ENCODE data around the gene KDM4C. TPM values are rescaled to one million over a fixed set of nuclear protein-coding genes. Genes with fewer than 3 reads are reported as not detected.

The KDM4C gene
- polyA plus RNA-seq, 1 donor (not counting 4 experiments of a cell fraction or from before 2014, with no cell fraction given): 17.2 TPM

DNA sequence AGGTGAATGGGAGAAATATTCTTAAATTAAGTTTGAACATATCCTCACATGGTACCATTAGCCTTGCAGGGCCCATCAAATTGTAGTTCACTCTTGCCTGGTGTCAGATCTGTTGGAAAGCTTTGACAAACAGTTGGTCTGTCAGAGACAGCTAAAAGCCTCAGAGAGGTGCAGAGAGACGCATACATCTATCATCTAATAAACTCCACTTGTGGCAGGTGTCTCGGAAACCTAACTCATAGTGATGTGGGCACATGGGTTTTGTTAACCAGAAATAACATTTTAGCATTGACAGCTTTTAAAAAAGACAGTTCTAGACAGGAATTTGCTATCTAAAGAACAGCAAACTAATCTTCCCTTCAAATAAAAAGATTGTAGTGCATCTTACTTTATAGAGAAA lies 315.9 kb downstream of the KDM4C start:
- FAIRE-seq: no peak

DNA sequence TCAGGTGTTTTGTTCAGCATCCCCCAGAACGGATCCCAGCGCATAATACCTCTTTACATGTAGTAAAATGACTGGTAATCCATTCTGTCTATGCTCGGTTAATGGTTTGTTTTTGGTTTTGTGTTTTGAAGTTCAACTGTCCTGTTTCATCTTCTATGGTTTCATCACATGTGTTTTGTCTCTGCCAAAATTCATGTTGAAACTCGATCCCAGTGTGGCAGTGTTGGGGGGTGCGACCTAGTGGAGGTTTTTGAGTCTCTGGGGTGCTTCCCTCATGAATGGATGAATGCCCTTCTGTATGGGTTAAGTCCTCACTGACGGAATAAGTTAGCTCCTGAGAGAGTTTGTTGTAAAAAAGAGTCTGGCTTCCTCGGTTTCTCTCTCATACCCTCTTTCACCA lies 317.4 kb downstream of the KDM4C start:
- Histone ChIP-seq H3K9ac (ENCODE audit: control insufficient read depth, extremely low read depth, insufficient read depth, low read length) (no peak overlapping the region), H3K27ac (ENCODE audit: control insufficient read depth, insufficient read depth, low read length) (no peak overlapping the region), H3K4me2 (ENCODE audit: control insufficient read depth, extremely low read depth, insufficient read depth, low read depth, low read length) (no peak overlapping the region), H3K36me3 (ENCODE audit: control insufficient read depth in 2 of 2, extremely low read depth in 1 of 2, insufficient read depth in 2 of 2, low read length in 2 of 2) (no peaks in the 10 kb centered on the region), H3K4me1 (ENCODE audit: control insufficient read depth, extremely low read depth, insufficient read depth, low read length) (no peaks in the 10 kb centered on the region), H3K4me3 (ENCODE audit: control insufficient read depth in 2 of 3, extremely low read depth in 1 of 3, insufficient read depth in 2 of 3, low read depth in 1 of 3, low read length in 3 of 3) (no peak overlapping the region), H3K9me1 (ENCODE audit: control insufficient read depth, extremely low read depth, insufficient read depth, low read length) (no peaks in the 10 kb centered on the region), H2AFZ (ENCODE audit: control insufficient read depth, low read length) (no peak overlapping the region), H3K79me2 (ENCODE audit: control insufficient read depth, insufficient read depth, low read length) (no peaks in the 10 kb centered on the region), H4K20me1 (ENCODE audit: control insufficient read depth, extremely low read depth, insufficient read depth, low read length) (no peaks in the 10 kb centered on the region), H3K9me3 (ENCODE audit: control insufficient read depth, low read depth, low read length) (no peaks in the 10 kb centered on the region), H3K27me3 (ENCODE audit: control insufficient read depth, extremely low read depth, insufficient read depth, low read length) (no peaks in the 10 kb centered on the region)
- DNase-seq (ENCODE audit: low read depth, low spot score): no peak
- dilution Hi-C loops (cut with MboI; ENCODE audit: extremely low pct_ligation_motif_present, low sequenced_read_pairs): no loop called here
- no peak for FAIRE-seq
- TF ChIP-seq, protein P1, sequence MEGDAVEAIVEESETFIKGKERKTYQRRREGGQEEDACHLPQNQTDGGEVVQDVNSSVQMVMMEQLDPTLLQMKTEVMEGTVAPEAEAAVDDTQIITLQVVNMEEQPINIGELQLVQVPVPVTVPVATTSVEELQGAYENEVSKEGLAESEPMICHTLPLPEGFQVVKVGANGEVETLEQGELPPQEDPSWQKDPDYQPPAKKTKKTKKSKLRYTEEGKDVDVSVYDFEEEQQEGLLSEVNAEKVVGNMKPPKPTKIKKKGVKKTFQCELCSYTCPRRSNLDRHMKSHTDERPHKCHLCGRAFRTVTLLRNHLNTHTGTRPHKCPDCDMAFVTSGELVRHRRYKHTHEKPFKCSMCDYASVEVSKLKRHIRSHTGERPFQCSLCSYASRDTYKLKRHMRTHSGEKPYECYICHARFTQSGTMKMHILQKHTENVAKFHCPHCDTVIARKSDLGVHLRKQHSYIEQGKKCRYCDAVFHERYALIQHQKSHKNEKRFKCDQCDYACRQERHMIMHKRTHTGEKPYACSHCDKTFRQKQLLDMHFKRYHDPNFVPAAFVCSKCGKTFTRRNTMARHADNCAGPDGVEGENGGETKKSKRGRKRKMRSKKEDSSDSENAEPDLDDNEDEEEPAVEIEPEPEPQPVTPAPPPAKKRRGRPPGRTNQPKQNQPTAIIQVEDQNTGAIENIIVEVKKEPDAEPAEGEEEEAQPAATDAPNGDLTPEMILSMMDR (optimal IDR thresholded peaks at IDR 0.05 in 1 of 3, IDR thresholded peaks at IDR 0.05 in 1 of 3, conservative IDR thresholded peaks at IDR 0.05 in 1 of 3; ENCODE audit: extremely low read depth in 1 of 3, insufficient read depth in 2 of 3, low read length in 3 of 3): no peak
- TF ChIP-seq EZH2 (IDR thresholded peaks at IDR 0.05; ENCODE audit: low read length): no peak

More for the DNA sequence above, 315.9 kb downstream of the KDM4C start:
- no peaks in the 10 kb centered on the region for H3K79me2 ChIP-seq (ENCODE audit: control insufficient read depth, insufficient read depth, low read length)
- no peaks in the 10 kb centered on the region for H3K27me3 ChIP-seq (ENCODE audit: control insufficient read depth, extremely low read depth, insufficient read depth, low read length)
- no peaks in the 10 kb centered on the region for H3K4me1 ChIP-seq (ENCODE audit: control insufficient read depth, extremely low read depth, insufficient read depth, low read length)
- TF ChIP-seq, protein P1 (optimal IDR thresholded peaks at IDR 0.05 in 1 of 3, IDR thresholded peaks at IDR 0.05 in 1 of 3, conservative IDR thresholded peaks at IDR 0.05 in 1 of 3; ENCODE audit: extremely low read depth in 1 of 3, insufficient read depth in 2 of 3, low read length in 3 of 3): no peak
- no peak for TF ChIP-seq EZH2 (IDR thresholded peaks at IDR 0.05; ENCODE audit: low read length)
- dilution Hi-C loops (cut with MboI; ENCODE audit: extremely low pct_ligation_motif_present, low sequenced_read_pairs): no loop called here
- H3K4me2 ChIP-seq (ENCODE audit: control insufficient read depth, extremely low read depth, insufficient read depth, low read depth, low read length): no peak overlapping the region
- H3K9me1 ChIP-seq (ENCODE audit: control insufficient read depth, extremely low read depth, insufficient read depth, low read length): no peaks in the 10 kb centered on the region
- no peak for DNase-seq (ENCODE audit: low read depth, low spot score)
- H4K20me1 ChIP-seq (ENCODE audit: control insufficient read depth, extremely low read depth, insufficient read depth, low read length): no peaks in the 10 kb centered on the region
- H3K27ac ChIP-seq (ENCODE audit: control insufficient read depth, insufficient read depth, low read length): no peak overlapping the region
- H3K9ac ChIP-seq (ENCODE audit: control insufficient read depth, extremely low read depth, insufficient read depth, low read length): no peak overlapping the region
- no peaks in the 10 kb centered on the region for H3K9me3 ChIP-seq (ENCODE audit: control insufficient read depth, low read depth, low read length)
- no peak overlapping the region for H2AFZ ChIP-seq (ENCODE audit: control insufficient read depth, low read length)
- no peak overlapping the region for H3K4me3 ChIP-seq (ENCODE audit: control insufficient read depth in 2 of 3, extremely low read depth in 1 of 3, insufficient read depth in 2 of 3, low read depth in 1 of 3, low read length in 3 of 3)
- no peaks in the 10 kb centered on the region for H3K36me3 ChIP-seq (ENCODE audit: control insufficient read depth in 2 of 2, extremely low read depth in 1 of 2, insufficient read depth in 2 of 2, low read length in 2 of 2)
